NCI-H187 (cell line): ENCODE data around the gene PLAAT1.

Experiments
- DNase-seq, 2 experiments: peaks; one replicate each; lab custom pipeline; 2025; lab: John Stamatoyannopoulos, UW

PLAAT1 gene

DNA sequence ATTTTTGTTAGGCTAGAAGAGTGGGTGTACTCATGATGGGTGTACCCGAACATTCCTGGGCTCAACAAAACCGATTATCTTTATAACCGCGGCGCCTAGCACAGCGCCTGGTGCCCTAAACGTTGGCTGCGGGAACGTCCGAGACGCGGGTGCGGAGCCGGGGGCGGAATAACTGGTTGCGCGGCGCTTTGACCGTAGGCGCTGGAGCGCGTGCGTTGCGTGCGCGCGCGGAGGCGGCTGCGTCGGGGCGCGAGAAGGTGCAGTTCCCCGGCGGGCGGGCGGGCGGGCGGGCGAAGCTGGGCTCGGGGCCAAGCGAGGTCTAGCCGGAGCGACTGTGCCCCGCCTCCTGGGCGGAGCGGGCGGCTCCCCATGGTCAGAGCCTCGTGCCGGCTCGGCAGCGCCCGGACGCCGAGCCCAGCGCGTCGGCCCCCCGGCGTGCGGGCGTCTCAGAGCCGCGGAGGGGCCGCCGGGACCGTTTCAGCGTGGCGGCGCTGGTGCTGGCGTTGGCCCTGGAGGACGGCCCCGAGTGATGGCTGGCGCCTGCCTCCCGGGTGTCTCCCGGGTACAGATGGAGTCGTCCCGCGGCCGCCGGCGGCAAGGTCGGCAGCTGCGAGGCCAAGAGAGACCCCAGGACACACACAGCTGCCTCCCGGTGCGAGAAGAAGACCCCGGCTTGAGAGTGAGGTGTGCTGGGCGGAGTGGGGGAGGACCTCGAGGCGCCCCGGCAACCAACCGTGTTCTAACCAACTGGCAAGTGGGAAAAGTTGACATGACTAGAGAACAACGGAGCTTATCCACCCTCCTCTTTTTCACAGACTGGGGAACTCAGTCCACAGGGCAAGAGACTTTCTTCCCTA is at the start of gene PLAAT1:
TSS of gene PLAAT1 (plus strand) at position 373 of the 857 bp plus-strand sequence. CDS start 14,429 bp downstream, outside the sequence.
- peak; percentile 70 to 81 for DNase-seq

DNA sequence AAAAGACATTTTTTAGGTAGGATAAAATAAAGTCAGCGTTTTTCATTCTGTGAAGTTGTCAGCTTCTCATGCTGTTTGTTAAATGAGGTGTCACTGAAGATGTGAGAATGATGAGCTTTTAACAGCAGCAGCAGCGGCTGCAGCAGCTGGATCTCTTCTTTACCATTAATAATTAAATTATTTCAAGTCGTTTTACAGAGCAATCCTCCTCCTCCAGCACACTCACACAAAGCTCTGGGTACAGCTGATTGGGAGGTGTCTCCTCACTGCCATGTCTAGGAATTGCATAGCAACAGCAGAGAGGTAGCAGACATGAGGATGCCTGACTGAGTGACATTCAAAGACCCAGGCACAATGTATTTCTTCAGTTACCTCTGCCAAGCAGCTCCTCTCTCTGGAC is 46.7 kb upstream of the PLAAT1 start:
- no peak for DNase-seq

DNA sequence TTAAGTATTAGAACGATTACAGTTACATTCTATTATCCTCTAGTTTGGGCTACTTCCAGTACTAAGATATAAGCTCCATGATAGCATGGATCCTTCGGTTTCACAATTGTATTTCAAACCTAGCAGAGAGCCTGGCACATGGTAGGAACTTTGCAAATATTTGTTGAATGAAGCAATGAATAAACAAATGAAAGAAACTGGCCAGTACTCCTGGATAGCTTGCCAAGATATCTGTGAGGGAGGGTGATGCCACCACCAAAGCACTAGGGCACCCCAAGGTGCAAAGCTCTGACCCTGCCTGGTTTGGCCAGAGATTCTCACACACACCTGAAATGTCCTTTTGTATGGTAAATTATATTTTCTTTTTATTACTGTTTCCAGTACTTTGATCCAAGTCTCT is 44.3 kb upstream of the PLAAT1 start:
- DNase-seq: no peak

DNA sequence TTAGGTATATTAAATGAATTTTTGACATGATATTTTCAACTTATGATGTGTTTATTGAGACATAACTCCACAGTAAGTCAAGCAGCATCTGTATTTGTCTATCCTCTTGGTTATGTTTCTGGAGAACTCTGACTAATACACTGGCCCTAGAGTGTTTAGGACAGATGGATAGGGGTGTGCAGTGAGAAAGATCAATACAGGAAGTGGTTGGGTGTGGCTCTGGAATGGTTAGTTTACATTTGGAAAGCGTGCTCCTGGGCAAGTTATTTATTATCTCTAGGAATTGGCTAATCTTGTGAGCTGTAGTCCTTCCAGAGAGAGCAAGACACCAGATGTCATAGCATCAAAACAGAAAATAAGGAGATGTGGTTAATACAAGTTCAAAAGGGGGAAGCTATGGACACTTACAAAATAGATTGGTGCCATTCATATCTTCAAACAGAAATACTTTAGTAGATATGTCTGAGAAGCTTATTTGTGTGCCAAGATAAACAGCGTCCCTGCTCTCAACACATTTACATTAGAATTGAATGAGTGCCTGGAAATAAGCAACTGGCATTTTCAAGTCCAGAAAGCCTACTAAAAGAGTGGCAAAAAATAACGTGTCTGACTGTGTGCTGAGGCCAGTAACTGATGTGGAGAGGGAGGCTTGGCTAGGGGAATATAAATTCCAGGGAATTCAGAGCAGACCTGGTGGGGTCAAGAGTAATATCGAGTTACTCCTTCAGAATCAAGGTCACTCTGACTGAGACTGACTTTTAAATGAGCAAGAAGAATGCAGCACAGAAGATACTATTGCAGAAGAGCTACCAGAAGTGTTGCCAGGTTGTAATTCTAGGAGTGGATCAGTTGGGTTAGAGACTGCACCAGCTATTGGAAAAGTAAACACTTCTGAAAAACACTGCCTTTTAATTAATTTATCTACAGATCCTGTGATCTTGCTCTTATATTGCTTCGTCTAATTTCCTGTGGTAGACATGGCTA is 33.4 kb upstream of the PLAAT1 start:
- DNase-seq: no peak

DNA sequence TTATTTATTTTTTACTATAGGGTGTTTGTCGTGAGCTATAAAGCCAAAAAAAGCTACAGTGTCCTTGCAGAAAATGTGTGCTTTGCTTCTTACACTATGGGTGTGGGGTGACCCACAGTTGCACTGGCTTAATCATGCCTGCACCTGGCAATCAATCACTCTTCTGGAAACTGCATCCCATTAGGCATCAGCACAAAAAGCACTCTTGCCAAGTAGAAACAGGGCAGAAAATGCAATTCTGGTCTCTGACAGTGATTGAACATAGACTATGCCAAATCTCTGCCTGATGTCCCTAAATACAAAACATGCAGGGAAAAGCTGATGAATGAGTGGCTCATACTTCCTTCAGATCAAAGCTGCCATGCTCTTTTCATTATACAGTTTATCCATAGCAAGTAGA is 30.4 kb upstream of the PLAAT1 start:
- no peak for DNase-seq

DNA sequence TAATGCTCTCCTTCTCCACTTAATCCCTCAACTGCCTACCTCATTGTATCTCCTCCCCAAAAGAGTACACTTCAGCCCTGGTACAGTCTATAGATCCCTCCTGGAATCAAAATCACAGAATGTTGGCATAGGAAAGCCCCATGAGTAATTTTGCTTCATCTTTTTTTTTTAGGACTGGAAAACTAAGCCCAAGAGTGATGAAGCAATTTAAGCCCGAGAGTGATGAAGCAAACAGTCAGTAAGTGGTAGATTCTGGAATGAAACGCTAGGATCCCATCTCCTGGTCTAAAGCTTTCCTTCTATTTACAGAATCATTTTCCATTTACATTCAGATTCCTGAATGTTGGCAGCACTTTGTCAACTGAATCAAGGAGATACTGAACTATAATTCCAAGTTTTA is 29.8 kb upstream of the PLAAT1 start:
- no peak for DNase-seq

DNA sequence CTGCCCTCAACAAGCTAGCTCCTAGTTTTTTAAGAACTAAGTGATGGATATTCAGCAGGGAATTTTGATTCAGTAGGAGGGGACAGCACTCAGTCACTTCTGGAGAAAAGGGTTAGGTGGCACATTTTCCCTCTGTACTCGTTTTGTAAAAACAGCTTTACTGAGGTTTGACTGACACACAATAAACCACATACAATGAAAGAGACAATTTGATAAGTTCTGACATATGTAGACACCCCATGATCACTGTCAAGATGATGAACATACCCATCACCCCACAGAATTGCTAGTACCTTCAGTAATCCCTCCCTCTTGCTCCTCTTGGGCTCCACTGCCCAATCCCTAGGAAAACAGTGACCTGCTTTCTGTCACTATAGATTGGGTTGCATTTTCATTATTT is 29.0 kb upstream of the PLAAT1 start:
- DNase-seq: no peak

DNA sequence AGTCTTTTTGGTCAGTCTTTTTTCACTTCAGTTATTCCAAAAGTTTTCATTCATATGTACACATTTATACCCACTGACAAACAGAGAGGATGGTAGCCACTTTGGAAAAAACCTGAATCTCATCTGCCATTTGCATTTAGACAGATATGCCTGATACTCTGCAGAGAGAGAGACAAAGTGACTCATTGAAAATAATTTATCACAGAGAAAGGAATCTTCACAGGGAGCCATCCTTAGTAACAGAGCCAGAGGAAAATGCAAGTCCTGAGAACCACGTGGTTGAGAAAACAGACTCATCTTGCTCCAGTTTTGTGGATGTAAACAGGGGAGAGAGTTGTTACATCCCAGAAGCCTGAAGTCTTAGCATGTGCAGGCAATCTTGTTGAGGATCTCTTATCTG is 28.2 kb upstream of the PLAAT1 start:
- DNase-seq: no peak

DNA sequence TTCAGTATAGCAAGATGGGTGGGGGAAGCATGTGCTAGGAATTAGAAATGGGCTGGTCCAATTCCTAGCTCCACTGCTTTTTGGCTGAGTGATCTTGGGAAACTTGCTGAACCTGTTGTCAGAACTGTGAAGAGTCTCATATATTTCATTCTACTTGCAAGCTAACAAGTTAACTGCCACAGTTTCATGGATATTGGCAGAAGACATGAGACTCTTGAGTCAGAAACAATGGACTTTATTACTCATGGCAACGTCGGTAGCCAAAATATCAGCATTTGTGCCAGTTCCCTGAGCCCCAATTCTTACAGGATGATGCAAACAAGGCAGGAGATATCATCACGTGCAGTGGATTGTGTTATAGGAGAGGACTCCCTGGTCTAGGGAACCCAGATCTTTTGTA is 26.6 kb upstream of the PLAAT1 start:
- DNase-seq: no peak

DNA sequence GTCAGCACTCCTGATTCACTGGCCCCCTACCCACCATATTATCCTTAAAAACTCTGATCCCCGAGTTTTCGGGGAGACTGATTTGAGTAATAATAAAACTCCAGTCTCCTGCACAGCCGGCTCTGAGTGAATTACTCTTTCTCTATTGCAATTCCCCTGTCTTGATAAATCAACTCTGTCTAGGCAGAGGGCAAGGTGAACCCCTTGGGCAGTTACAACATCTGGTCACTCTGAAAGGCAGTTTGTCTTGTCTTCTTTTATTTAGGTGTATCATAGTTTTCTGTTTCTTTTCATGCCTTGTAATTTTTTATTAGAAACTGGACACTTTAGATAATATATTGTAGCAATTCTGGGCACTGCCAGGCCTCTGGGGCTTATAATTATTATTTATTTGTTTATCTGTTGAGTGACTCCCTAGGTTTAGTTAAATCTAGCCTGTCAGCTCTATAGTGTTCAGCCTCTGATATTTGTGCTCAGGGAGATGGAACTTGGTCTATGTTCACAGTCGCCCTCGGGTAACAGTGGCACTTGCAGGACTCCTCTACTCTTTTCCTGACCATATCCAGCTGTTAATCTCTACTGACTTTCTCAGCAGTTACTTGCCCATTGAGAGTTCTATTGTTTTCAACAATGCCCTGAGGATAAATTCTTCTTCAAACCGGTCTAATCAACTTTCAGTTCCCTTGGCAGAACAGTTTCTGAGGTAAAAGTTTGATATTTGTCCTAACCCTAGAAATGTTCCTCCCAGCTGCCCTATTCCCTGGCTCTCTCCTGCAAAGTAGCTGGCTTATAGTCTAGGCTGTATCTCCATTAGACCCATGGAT is 15.5 kb upstream of the PLAAT1 start:
- no peak for DNase-seq

DNA sequence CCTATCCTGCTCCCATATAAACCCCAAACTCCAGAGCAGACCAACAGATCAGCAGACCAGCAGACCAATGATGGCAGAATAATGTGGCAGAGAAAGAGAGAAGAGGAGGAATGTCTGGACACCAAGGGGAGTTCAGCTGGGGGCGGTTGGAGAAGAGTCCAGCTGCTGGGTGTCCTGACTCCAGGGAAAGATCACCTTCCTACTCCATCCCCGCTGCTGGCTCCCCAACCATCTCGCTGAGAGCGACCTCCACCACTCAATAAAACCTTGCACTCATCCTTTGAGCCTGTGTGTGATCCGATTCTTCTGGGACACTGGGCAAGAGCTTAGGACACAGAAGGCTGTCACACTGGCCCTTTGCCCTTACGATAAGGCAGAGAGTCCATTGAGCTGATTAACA is 12.8 kb upstream of the PLAAT1 start:
- DNase-seq: no peak

DNA sequence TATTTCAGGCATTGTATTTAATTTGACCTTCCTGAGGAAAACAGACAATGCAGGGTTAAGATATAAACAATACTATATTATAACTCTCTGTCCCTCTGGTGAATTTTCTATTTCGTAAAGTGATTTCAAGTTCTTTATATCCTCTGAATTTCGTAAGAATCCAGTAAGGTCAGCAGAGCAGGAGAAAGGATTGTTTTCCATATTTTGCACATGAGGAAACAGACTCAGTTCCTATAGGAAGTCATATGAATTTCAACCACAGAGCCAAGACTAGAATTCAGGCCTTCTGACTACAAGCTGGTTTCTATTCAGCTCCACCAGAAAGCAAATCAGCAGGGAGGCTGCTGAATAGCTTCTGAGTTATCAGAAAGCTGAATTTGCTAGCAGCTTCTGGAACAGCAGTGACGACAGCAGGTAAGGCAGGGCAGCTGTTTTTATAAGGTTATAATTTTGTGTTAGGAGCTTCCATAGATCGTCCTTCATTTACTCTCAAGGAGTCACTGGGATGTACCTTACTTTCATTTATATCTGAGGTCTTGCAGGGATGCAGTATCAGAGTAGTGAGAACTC is 11.1 kb upstream of the PLAAT1 start:
- peak in 1 of 2 experiments; percentile 13 for DNase-seq

DNA sequence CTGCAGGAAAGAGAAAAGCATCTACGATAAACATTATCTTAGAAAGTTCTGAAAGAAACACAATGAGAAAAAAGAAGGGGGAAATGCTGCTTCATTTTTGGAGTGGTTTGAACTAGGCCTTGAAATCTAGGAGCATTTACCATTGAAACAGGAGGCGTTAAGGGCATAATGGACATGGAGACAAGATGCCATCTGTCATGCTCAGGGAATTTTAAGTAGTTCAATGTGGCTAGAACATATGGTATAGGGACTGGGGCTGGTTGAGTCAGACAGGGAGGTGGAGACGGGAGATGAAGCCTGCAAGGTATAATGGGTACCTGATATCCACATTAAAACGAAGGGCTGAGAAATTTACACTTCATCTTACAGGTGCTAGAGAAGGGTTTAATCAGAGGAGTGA is 10.4 kb upstream of the PLAAT1 start:
- DNase-seq: peak; percentile 57 to 66

DNA sequence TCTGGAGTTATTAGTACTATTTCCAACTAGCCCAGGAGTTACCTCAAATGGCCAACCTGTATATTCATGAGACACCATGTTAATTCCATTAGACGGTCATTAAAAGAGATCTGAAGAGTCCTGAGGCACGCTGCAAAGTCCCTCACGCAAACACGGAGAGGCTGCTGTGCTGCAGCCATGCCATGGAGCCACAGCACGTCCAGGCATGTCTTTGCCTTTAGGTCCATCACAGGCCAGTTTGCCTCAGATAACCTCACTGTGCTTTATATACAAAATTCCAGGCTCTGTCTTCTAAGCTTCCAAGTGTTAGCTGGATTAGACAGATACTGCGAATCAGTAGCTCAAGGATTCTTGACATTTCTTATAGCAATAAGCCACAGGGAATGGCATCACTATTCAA is 9.8 kb upstream of the PLAAT1 start:
- DNase-seq: no peak

DNA sequence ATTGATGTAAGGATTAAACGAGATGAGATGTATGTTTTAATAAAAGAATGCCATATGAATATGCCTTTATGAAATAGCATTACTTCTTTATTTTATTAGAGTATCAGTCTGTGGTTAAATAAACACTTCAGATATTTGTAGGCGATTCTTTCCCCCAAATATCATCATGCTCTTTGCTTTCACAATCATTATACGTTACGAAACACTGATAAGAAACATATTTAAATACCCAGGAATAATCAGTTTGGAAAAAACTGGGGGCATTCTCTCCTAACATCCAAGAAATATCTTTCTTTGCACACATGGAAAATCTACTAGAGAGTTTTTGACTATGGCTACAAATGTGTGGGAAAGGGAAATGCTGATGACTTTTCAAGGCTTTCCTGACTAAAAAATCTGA is 4.4 kb upstream of the PLAAT1 start:
- DNase-seq: no peak

DNA sequence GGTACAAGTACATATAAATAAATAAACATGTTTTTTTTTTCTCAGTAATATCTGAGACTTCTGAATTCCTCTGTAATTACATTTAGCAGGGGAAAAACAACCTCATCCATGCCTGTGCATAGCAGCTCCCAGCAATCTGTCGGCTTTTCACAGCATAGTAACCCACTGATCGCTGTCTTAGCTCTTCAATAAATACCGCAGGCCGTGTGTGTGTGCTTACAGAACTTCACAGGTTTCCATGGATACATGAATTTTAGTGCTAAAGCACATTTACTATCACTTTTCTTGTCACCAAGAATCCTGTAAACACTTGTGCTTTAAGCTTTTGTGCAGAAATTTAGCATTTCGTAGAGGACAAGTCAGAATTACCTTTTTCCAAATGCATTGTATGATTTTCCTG is 4.0 kb upstream of the PLAAT1 start:
- no peak for DNase-seq

DNA sequence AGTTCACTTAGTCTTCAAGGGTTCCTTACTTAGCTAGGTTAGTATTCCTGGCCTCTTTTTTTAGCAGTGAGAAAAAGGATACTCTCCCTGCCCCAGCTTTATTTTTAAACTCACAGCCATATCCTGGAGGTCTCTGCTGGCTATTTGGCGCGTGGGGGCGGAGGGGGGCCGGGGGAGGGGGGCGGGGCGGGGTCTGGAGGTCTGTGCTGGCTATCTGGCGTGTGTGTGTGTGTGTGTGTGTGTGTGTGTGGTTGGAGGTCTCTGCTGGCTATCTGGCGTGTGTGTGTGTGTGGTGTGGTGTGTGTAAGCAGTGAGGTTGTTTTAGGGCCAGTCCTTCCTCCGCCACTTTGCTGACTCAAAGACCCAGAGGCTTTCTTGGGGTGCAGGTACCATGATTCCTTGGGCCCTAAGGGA is 579 bp upstream of the PLAAT1 start:
- DNase-seq: no peak

DNA sequence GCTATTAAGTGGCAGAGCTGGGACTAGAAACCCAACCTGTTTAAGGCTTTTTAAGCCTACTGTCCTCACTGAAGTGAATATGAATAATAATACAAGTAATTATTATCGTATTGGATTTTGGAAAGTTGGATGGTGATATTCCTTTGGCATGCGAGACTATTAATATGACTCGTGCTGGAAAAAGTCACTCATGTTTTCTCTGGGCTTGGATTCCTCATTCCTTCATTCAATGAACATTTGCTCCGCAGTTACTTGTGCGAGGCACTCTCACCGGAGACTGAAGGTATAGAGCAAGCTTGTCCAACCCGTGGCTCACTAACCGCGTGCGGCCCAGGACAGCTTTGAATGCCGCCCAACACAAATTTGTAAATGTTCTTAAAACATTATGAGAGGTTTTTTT is 694 bp downstream of the PLAAT1 start:
- DNase-seq: no peak

DNA sequence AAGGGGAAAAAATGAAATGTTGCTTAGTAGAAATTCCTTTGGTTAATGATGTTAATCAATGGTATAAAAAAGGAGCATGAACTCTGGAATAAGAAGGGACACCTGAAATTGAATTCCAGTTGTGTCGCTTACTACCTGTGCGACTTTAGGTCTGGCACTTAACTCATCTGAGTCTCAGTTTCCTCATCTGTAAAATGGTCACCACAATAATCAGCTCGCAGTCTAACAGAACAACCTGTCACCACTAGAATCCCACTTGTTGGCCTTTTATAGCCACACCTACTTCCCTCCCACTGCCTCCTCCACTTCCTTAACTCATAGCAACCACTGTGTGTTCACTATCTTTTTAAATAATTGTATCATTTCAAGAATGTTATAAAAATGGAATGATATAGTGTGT is 2.5 kb downstream of the PLAAT1 start:
- DNase-seq: no peak

DNA sequence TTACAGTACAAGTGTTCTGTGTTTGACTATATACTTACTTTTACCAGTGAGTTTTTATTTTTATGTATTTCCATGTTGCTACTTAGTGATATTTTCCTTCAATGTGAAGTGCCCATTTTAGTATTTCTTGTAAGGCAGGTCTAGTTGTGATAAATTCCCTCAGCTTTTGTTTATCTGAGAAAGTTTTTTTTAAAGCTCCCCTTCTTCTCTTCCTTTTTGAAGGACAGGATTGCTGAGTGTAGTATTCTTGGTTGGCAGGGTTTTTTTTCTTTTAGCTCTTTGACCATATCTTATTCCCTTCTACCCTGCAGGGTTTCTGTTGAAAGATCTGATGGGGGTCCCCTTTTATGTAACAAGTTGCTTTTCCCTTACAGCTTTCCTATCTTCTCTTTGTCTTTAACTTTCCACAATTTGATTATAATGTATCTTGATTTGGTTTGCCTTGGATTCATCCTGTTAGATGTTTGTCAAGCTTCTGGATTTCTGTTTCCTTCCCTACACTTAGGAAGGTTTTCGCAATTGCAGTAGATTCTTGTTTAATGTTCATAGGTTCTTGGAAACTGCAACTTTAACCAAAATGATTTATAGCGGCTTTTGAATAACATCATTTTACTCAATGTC is 7.9 kb downstream of the PLAAT1 start:
- DNase-seq: no peak

DNA sequence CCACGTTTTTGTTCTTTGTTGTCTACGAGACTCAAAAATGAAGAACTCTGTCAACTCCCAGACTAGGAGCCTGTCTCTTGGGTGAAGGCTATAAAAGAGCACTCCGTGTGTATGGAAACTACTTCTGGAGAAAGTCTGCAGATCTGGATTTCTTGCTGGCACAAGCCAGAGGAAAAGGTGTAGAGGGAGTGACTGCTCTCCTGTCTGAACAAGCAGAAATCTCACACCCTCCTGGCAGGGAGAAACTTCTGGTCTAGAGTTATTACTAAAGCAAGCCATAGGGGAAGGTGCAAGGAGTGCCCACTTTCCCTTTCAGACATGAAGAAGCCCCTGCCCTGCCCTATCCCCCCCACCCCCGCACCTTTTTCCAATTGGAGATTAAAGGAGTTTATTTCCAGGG is 9.5 kb downstream of the PLAAT1 start:
- no peak for DNase-seq
